HG02981 (cell line): ENCODE results near the gene SCAPER.
"Not testable (repeated sequence)": the region's sequence is repeated elsewhere in the genome, so short reads cannot be mapped to it uniquely, and the experiment has no call there.

ENCODE experiments used
- ATAC-seq: cut with Tn5 transposase; IDR thresholded peaks from one replicate; pipeline ENCODE4 v1.9.1; 2021; ENCODE audit warnings: mild to moderate bottlenecking, moderate library complexity; ENCODE audit not compliant: unreplicated experiment

The SCAPER gene

GRCh38 chr15:76795217-76795616 lies 109.9 kb downstream of the SCAPER start:
- ATAC-seq, result no peak

GRCh38 chr15:76793162-76793561 lies 112.0 kb downstream of the SCAPER start:
- ATAC-seq, result no peak

- no peak for ATAC-seq
Observed at GRCh38 chr15:76791511-76791910, 113.6 kb downstream of the SCAPER start.

- ATAC-seq, result no peak
Observed at GRCh38 chr15:76787273-76787672, 117.9 kb downstream of the SCAPER start.

GRCh38 chr15:76776969-76777368 lies 128.2 kb downstream of the SCAPER start:
- ATAC-seq, result no peak

- no peak for ATAC-seq
Observed at GRCh38 chr15:76776480-76776879, 128.7 kb downstream of the SCAPER start.

- ATAC-seq, result no peak
Observed at GRCh38 chr15:76773234-76773633, 131.9 kb downstream of the SCAPER start.

- no peak for ATAC-seq
Observed at GRCh38 chr15:76772776-76773175, 132.4 kb downstream of the SCAPER start.

- no peak for ATAC-seq
Observed at GRCh38 chr15:76764004-76764403, 141.1 kb downstream of the SCAPER start.

GRCh38 chr15:76763554-76763953 lies 141.6 kb downstream of the SCAPER start:
- ATAC-seq, result no peak

- no peak for ATAC-seq
Observed at GRCh38 chr15:76756381-76756780, 148.8 kb downstream of the SCAPER start.

GRCh38 chr15:76753771-76754170 lies 151.4 kb downstream of the SCAPER start:
- no peak for ATAC-seq

GRCh38 chr15:76753131-76753530 lies 152.0 kb downstream of the SCAPER start:
- ATAC-seq, result no peak

- ATAC-seq, result no peak
Observed at GRCh38 chr15:76752549-76752948, 152.6 kb downstream of the SCAPER start.

- no peak for ATAC-seq
Observed at GRCh38 chr15:76737573-76737972, 167.6 kb downstream of the SCAPER start.

GRCh38 chr15:76732321-76732720 lies 172.8 kb downstream of the SCAPER start:
- ATAC-seq, result not testable (repeated sequence)

- ATAC-seq, result no peak
Observed at GRCh38 chr15:76730262-76730661, 174.9 kb downstream of the SCAPER start.

- ATAC-seq, result no peak
Observed at GRCh38 chr15:76718863-76719262, 186.3 kb downstream of the SCAPER start.

- no peak for ATAC-seq
Observed at GRCh38 chr15:76714950-76715349, 190.2 kb downstream of the SCAPER start.

- no peak for ATAC-seq
Observed at GRCh38 chr15:76711351-76711827, 193.8 kb downstream of the SCAPER start.

- not testable (repeated sequence) for ATAC-seq
Observed at GRCh38 chr15:76704032-76704431, 201.1 kb downstream of the SCAPER start.

GRCh38 chr15:76696840-76697239 lies 208.3 kb downstream of the SCAPER start:
- ATAC-seq, result no peak

- not testable (repeated sequence) for ATAC-seq
Observed at GRCh38 chr15:76692546-76692945, 212.6 kb downstream of the SCAPER start.
